Gastrocnemius medialis (tissue), 4 donors: ENCODE results near the gene TAX1BP1. TPM values are rescaled to one million over a fixed set of nuclear protein-coding genes. Genes with fewer than 3 reads are reported as not detected.

Experiments used
- ATAC-seq, 2 donors: fragments of 150-250 bp; one replicate each; pipeline ENCODE4 v1.9.1; 2016
- DNase-seq, 2 donors: peaks; one replicate each; pipeline ENCODE4 v3.0.0-alpha.2; 2019
- H3K27ac ChIP-seq, 4 donors: fragments of 200-600 bp; sonication (generic); 1 replicate in 1 of 4; 2 replicates in 3 of 4; pipeline ENCODE4 v1.5.1; 2016 to 2018; ENCODE audit warnings: mild to moderate bottlenecking in 2 of 4, moderate library complexity in 1 of 4
- H3K27me3 ChIP-seq, 3 donors: fragments of 200-600 bp; sonication (generic) in 2 of 3; 1 replicate in 1 of 3; 2 replicates in 2 of 3; pipeline versions ENCODE4 v1.5.1 to v1.6.0; 2016 to 2019; ENCODE audit warnings: mild to moderate bottlenecking in 1 of 3, moderate library complexity in 1 of 3
- H3K36me3 ChIP-seq, 2 donors: fragments of 200-600 bp; sonication (generic) in 1 of 2; one replicate each; pipeline ENCODE4 v1.5.1; 2017 to 2018
- H3K4me1 ChIP-seq, 2 donors: fragments of 200-600 bp; sonication (generic) in 1 of 2; one replicate each; pipeline ENCODE4 v1.5.1; 2016 to 2017; ENCODE audit warnings: mild to moderate bottlenecking in 2 of 2
- H3K4me3 ChIP-seq, 4 donors: fragments of 200-600 bp; sonication (generic) in 3 of 4; 1 replicate in 1 of 4; 2 replicates in 3 of 4; pipeline ENCODE4 v1.5.1; 2016 to 2019; ENCODE audit warnings: mild to moderate bottlenecking in 2 of 4
- H3K9me3 ChIP-seq, 3 donors: fragments of 200-600 bp; sonication (generic) in 2 of 3; 1 replicate in 1 of 3; 2 replicates in 2 of 3; pipeline ENCODE4 v1.5.1; 2016 to 2019
- CTCF ChIP-seq, 5 experiments: fragments of 450-650 bp in 3 of 5; fragments of 200-600 bp in 2 of 5; sonication (generic) in 2 of 5; IDR thresholded peaks in 4 of 5; conservative IDR thresholded peaks in 1 of 5; 1 replicate in 4 of 5; 2 replicates in 1 of 5; pipeline ENCODE4 v1.5.1; 2016 to 2019; ENCODE audit warnings: antibody characterized with exemption in 5 of 5, mild to moderate bottlenecking in 3 of 5, moderate library complexity in 3 of 5
- POLR2A ChIP-seq, 2 donors: fragments of 450-650 bp; IDR thresholded peaks; one replicate each; pipeline ENCODE4 v1.6.1; 2017; ENCODE audit warnings: antibody characterized with exemption in 2 of 2, mild to moderate bottlenecking in 2 of 2, moderate library complexity in 2 of 2
- in situ Hi-C, 4 donors: fragments of 200-750 bp; cut with MboI; loops; one replicate each; pipeline versions ENCODE4 v1.15.0 to v1.8.0; 2017; ENCODE audit warnings: low sequenced_read_pairs in 4 of 4
- intact Hi-C: fragments of 100-400 bp; cut with DNase I; formaldehyde crosslinking; loops from one replicate; pipeline ENCODE4 v1.15.1; 2023; ENCODE audit warnings: low total_unique reads
- total RNA-seq, 4 donors: library from RNA; depleted of rRNA; stranded (reverse); fragments of >200 nt; gene quantifications; one replicate each; pipeline versions ENCODE4 v1.1.0 to v1.2.3, GENCODE V29; 2016

Gene TAX1BP1
- total RNA-seq, 4 donors from 2014 or later, result 110 to 136 (median 113) TPM

DNA sequence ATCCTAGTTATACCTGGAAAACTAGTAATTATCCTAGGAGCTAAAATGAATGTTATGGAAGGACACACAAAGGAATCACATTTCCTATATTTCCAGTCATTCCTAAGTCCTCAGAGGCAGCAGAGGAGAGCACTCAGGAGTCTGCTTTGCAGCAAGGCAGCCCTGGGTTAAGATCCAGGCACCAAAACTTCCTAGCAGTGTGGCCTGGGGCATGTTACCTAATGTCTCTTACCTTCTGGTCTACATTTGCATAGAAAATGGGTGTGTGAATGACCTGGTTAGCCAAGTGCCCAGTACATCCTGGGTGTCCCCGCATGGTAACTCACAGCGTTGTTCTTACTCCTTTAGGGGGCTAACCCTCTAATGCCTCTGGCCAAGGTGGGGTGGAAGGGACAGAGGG is 135.9 kb downstream of the TAX1BP1 start:
- no peak overlapping the region for H3K27ac ChIP-seq
- DNase-seq, result no peak
- intact Hi-C loops, result no loop called here
- no peaks in the 10 kb centered on the region for H3K36me3 ChIP-seq
- ATAC-seq, result no peak
- no peak overlapping the region for H3K4me3 ChIP-seq
- TF ChIP-seq CTCF (IDR thresholded peaks at IDR 0.05 in 4 of 5, conservative IDR thresholded peaks at IDR 0.05 in 1 of 5) (no peak), POLR2A (IDR thresholded peaks at IDR 0.05) (no peak)
- peaks cover 5 to 13% of the 10 kb centered on the region in 2 donors for H3K4me1 ChIP-seq
- in situ Hi-C loops, result no loop called here
- H3K9me3 ChIP-seq, result no peaks in the 10 kb centered on the region
- H3K27me3 ChIP-seq, result no peaks in the 10 kb centered on the region

DNA sequence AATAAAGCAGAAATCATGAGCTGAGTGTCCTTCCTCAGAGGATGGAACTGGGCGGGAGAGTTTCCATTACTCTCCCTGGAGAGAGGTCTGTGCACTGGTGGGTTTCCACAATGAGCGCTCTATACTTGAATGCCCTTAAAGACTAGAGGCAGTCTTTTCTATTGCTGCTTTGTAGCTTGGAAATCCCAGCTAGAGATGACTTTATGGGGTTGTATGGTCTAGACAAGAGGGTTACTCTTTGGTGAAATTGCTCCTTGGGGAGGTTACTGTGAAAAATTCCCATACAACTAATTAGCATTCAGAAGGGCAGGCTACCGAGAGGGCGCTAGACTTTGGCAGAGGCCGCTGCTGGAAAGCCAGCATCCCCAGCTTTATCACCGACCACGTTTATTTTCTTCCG is 136.8 kb downstream of the TAX1BP1 start:
- Histone ChIP-seq H3K9me3 (no peaks in the 10 kb centered on the region), H3K27me3 (no peaks in the 10 kb centered on the region), H3K27ac (no peak overlapping the region), H3K36me3 (no peaks in the 10 kb centered on the region), H3K4me3 (no peak overlapping the region), H3K4me1 (peaks cover 5 to 11% of the 10 kb centered on the region in 2 donors)
- in situ Hi-C loops, result no loop called here
- DNase-seq (no peak), ATAC-seq (no peak)
- no peak for TF ChIP-seq CTCF (IDR thresholded peaks at IDR 0.05 in 4 of 5, conservative IDR thresholded peaks at IDR 0.05 in 1 of 5)
- TF ChIP-seq POLR2A (IDR thresholded peaks at IDR 0.05), result no peak
- intact Hi-C loops, result no loop called here

Other genes with a start within 250 kb of the TAX1BP1 start
- gene HIBADH, start 77.3 kb upstream of the TAX1BP1 start, total RNA-seq, result 10 to 100 TPM; 42.2 to 56.4 (median 49.0) TPM